GM23338 (cell line): Measurements from ENCODE around the gene KIAA1217. TPM values are rescaled to one million over a fixed set of nuclear protein-coding genes. Genes with fewer than 3 reads are reported as not detected.

Experiments
- ATAC-seq: fragments of 200-7000 bp; cut with Tn5 transposase; 3 replicates; pipeline ENCODE4 v1.9.1; 2020
- DNase-seq: peaks from one replicate; pipeline ENCODE4 v3.0.0-alpha.2; 2015; ENCODE audit warnings: low spot score
- H2AFZ ChIP-seq: fragments of 200-600 bp; sonication (generic); 2 replicates; pipeline ENCODE4 v1.8.0; 2016; ENCODE audit warnings: antibody characterized with exemption, mild to moderate bottlenecking, moderate library complexity
- H3F3A ChIP-seq: fragments of 200-600 bp; sonication (generic); replicated peaks from 2 replicates; pipeline ENCODE4 v1.8.0; 2017; ENCODE audit warnings: antibody characterized with exemption, mixed run types, low read depth
- H3K27ac ChIP-seq: fragments of 200-600 bp; sonication (generic); 2 replicates; pipeline ENCODE4 v1.6.1; 2016; ENCODE audit warnings: low read depth
- H3K27me3 ChIP-seq: fragments of 200-600 bp; sonication (generic); 2 replicates; pipeline ENCODE4 v1.8.0; 2016; ENCODE audit warnings: mild to moderate bottlenecking, mixed run types, moderate library complexity; ENCODE audit not compliant: insufficient read depth
- H3K36me3 ChIP-seq: fragments of 200-600 bp; sonication (generic); 2 replicates; pipeline ENCODE4 v1.8.0; 2016; ENCODE audit warnings: mild to moderate bottlenecking; ENCODE audit not compliant: insufficient read depth
- H3K4me1 ChIP-seq: fragments of 200-600 bp; sonication (generic); 2 replicates; pipeline ENCODE4 v1.8.0; 2016; ENCODE audit warnings: mild to moderate bottlenecking, moderate library complexity; ENCODE audit not compliant: insufficient read depth
- H3K4me2 ChIP-seq: fragments of 200-600 bp; sonication (generic); 2 replicates; pipeline ENCODE4 v1.7.1; 2017; ENCODE audit warnings: mixed run types
- H3K4me3 ChIP-seq: fragments of 200-600 bp; sonication (generic); 2 replicates; pipeline ENCODE4 v1.6.1; 2016; ENCODE audit warnings: mixed run types
- H3K79me2 ChIP-seq: fragments of 200-600 bp; sonication (generic); replicated peaks from 2 replicates; pipeline ENCODE4 v1.8.0; 2017; ENCODE audit warnings: mild to moderate bottlenecking; ENCODE audit not compliant: insufficient read depth
- H3K9me2 ChIP-seq: fragments of 200-600 bp; sonication (generic); 2 replicates; pipeline ENCODE4 v1.8.0; 2017; ENCODE audit not compliant: insufficient read depth
- H4K20me1 ChIP-seq: fragments of 200-600 bp; sonication (generic); replicated peaks from 2 replicates; pipeline ENCODE4 v1.8.0; 2017; ENCODE audit warnings: mild to moderate bottlenecking; ENCODE audit not compliant: insufficient read depth
- H3K27ac Mint-ChIP-seq: 2 replicates; pipeline ENCODE4 v1.8.0; 2020; ENCODE audit warnings: inconsistent platforms, mild to moderate bottlenecking, moderate library complexity, mixed read lengths
- H3K27me3 Mint-ChIP-seq: 3 replicates; pipeline ENCODE4 v1.8.0; 2022; ENCODE audit warnings: low read depth, mild to moderate bottlenecking, moderate library complexity, mixed read lengths, inconsistent platforms; ENCODE audit not compliant: insufficient read depth, poor library complexity
- H3K36me3 Mint-ChIP-seq: 3 replicates; pipeline ENCODE4 v1.8.0; 2021; ENCODE audit warnings: low read depth, mild to moderate bottlenecking, inconsistent platforms, moderate library complexity, mixed read lengths
- H3K4me1 Mint-ChIP-seq: 3 replicates; pipeline ENCODE4 v1.8.0; 2020; ENCODE audit warnings: mild to moderate bottlenecking, inconsistent platforms, mixed read lengths
- H3K4me3 Mint-ChIP-seq: 3 replicates; pipeline ENCODE4 v1.8.0; 2021; ENCODE audit warnings: moderate library complexity, mild to moderate bottlenecking, inconsistent platforms, mixed read lengths
- H3K9me3 Mint-ChIP-seq: 3 replicates; pipeline ENCODE4 v1.8.0; 2020; ENCODE audit warnings: moderate library complexity, mild to moderate bottlenecking, inconsistent platforms, mixed read lengths
- CREB1 ChIP-seq: fragments of 250-450 bp; sonication (Bioruptor Pico); IDR thresholded peaks from 2 replicates; pipeline ENCODE4 v1.5.0; 2020; ENCODE audit warnings: low read depth, mild to moderate bottlenecking, moderate library complexity
- ETS1 ChIP-seq: IDR thresholded peaks from 2 replicates; pipeline ENCODE4 v1.6.1; 2016; ENCODE audit warnings: antibody characterized with exemption
- EZH2 ChIP-seq: fragments of 200-600 bp; sonication (generic); IDR thresholded peaks from one replicate; pipeline ENCODE4 v1.8.0; 2017; ENCODE audit warnings: antibody characterized with exemption, mild to moderate bottlenecking, low read depth; ENCODE audit not compliant: unreplicated experiment
- NANOG ChIP-seq: IDR thresholded peaks from 2 replicates; pipeline ENCODE4 v1.6.1; 2016; ENCODE audit warnings: antibody characterized with exemption, borderline replicate concordance
- STAT1 ChIP-seq: IDR thresholded peaks from one replicate; pipeline ENCODE4 v1.6.1; 2016; ENCODE audit warnings: antibody characterized with exemption; ENCODE audit not compliant: unreplicated experiment
- ZNF331 ChIP-seq: fragments of 250-450 bp; sonication (Bioruptor Pico); IDR thresholded peaks from 2 replicates; pipeline ENCODE4 v1.5.0; 2020; ENCODE audit warnings: low read depth, mild to moderate bottlenecking, moderate library complexity
- ZNF462 ChIP-seq: fragments of 250-450 bp; sonication (Bioruptor Pico); IDR thresholded peaks from 2 replicates; pipeline ENCODE4 v1.5.0; 2020; ENCODE audit warnings: mild to moderate bottlenecking, moderate library complexity
- polyA plus RNA-seq: library from polyadenylated mRNA; unstranded; fragments of >200 nt; fragmentation: Nextera tagmentation; extraction: Ambion mirVana; gene quantifications from 2 replicates; pipeline ENCODE4 v1.2.1, GENCODE V29; 2016
- total RNA-seq: library from RNA; depleted of rRNA; stranded (reverse); fragments of >200 nt; shearing (Covaris generic); gene quantifications from 2 replicates; pipeline ENCODE4 v1.2.3, GENCODE V29; 2014
- TF ChIP-seq, protein P1 (sequence below), 2 experiments: fragments of 200-600 bp in 1 of 2; sonication (generic) in 1 of 2; conservative IDR thresholded peaks; 2 replicates each; pipeline versions ENCODE4 v1.5.1 to v1.6.1; 2016 to 2017; ENCODE audit warnings: antibody characterized with exemption in 2 of 2, low read depth in 2 of 2, mild to moderate bottlenecking in 2 of 2, moderate library complexity in 1 of 2

Gene KIAA1217
- total and polyA plus RNA-seq, 2 experiments from 2014 or later, result 6.4 to 9.1 TPM

DNA sequence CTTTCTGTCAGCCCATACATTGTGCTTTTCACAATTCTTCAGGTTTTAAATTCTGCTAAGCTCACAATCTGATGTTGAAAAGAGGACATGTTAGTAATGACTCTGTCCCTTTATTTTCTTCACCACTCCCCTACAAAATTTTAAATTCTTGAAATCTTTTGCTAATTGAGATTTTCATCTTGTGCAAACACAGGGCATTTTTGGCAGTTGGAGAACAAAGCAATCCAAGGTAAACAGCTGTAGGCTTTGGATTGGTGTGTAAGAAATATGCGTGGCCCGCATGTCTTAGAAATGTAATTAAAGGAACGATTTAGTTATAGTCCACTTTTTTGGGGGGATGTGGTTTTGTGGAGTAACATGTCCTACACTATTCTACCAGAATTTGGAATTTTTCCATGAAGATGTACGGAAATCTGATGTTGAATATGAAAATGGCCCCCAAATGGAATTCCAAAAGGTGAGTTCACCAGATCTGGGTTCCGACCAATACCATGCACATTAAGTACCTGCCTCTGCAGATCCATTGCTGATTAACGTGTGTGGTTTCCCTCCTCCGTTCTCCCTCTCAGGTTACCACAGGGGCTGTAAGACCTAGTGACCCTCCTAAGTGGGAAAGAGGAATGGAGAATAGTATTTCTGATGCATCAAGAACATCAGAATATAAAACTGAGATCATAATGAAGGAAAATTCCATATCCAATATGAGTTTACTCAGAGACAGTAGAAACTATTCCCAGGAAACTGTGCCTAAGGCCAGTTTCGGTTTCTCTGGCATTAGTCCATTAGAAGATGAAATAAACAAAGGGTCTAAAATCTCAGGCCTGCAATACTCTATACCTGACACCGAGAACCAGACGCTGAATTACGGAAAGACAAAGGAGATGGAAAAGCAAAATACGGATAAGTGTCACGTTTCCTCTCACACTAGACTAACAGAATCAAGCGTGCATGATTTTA is 333.7 kb downstream of the KIAA1217 start:
- H3K9me3 Mint-ChIP-seq, result no peaks in the 10 kb centered on the region
- ATAC-seq, result no peak
- no peak overlapping the region for H3K4me3 Mint-ChIP-seq
- no peak overlapping the region for H2AFZ ChIP-seq
- no peaks in the 10 kb centered on the region for H4K20me1 ChIP-seq
- no peaks in the 10 kb centered on the region for H3F3A ChIP-seq
- no peak overlapping the region for H3K4me3 ChIP-seq
- H3K27me3 ChIP-seq, result no peaks in the 10 kb centered on the region
- H3K36me3 ChIP-seq, result no peaks in the 10 kb centered on the region
- no peaks in the 10 kb centered on the region for H3K9me2 ChIP-seq
- no peaks in the 10 kb centered on the region for H3K4me1 Mint-ChIP-seq
- no peak overlapping the region for H3K27ac Mint-ChIP-seq
- peaks cover 4% of the 10 kb centered on the region for H3K27me3 Mint-ChIP-seq
- peaks cover 15% of the 10 kb centered on the region; the same call in 2 of the 3 replicates for H3K36me3 Mint-ChIP-seq
- H3K4me2 ChIP-seq, result no peak overlapping the region
- H3K4me1 ChIP-seq, result no peaks in the 10 kb centered on the region
- DNase-seq, result no peak
- TF ChIP-seq NANOG (no peak), EZH2 (no peak)
- TF ChIP-seq, protein P1, sequence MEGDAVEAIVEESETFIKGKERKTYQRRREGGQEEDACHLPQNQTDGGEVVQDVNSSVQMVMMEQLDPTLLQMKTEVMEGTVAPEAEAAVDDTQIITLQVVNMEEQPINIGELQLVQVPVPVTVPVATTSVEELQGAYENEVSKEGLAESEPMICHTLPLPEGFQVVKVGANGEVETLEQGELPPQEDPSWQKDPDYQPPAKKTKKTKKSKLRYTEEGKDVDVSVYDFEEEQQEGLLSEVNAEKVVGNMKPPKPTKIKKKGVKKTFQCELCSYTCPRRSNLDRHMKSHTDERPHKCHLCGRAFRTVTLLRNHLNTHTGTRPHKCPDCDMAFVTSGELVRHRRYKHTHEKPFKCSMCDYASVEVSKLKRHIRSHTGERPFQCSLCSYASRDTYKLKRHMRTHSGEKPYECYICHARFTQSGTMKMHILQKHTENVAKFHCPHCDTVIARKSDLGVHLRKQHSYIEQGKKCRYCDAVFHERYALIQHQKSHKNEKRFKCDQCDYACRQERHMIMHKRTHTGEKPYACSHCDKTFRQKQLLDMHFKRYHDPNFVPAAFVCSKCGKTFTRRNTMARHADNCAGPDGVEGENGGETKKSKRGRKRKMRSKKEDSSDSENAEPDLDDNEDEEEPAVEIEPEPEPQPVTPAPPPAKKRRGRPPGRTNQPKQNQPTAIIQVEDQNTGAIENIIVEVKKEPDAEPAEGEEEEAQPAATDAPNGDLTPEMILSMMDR (conservative IDR thresholded peaks at IDR 0.05; ENCODE audit: low read depth in 2 of 2), result no peak
- H3K79me2 ChIP-seq, result no peaks in the 10 kb centered on the region
- H3K27ac ChIP-seq, result no peak overlapping the region

DNA sequence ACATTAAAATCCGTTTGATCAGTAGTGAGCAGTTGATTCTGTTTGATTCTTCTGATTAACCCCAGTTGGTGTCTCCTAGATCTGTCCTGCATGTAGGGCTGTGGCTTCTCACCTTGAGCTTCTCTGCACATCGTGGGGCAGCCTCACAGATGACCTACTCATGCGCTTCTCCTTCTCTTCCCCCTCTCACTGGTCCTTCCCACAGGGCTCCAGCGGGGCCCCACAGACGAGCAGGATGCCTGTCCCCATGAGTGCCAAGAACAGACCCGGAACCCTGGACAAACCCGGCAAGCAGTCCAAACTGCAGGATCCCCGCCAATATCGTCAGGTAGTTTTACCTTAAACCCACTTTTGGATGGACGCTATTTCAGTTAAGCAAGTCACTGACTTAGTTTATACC is 335.8 kb downstream of the KIAA1217 start:
- H3K36me3 Mint-ChIP-seq, result peaks cover 11% of the 10 kb centered on the region; the same call in 2 of the 3 replicates
- Histone ChIP-seq H3K36me3 (no peaks in the 10 kb centered on the region), H3K27me3 (no peaks in the 10 kb centered on the region), H2AFZ (no peak overlapping the region), H3K4me1 (no peaks in the 10 kb centered on the region), H3K4me3 (no peak overlapping the region), H3K4me2 (no peak overlapping the region), H3K79me2 (no peaks in the 10 kb centered on the region), H4K20me1 (no peaks in the 10 kb centered on the region), H3K9me2 (no peaks in the 10 kb centered on the region), H3K27ac (no peak overlapping the region), H3F3A (no peaks in the 10 kb centered on the region)
- H3K4me3 Mint-ChIP-seq, result no peak overlapping the region
- ATAC-seq, result no peak
- no peaks in the 10 kb centered on the region for H3K9me3 Mint-ChIP-seq
- peaks cover 4% of the 10 kb centered on the region for H3K27me3 Mint-ChIP-seq
- no peak for DNase-seq
- H3K4me1 Mint-ChIP-seq, result no peaks in the 10 kb centered on the region
- no peak overlapping the region for H3K27ac Mint-ChIP-seq
- TF ChIP-seq CREB1 (CRISPR knock-in tag), result no peak
- no peak for TF ChIP-seq STAT1
- no peak for TF ChIP-seq NANOG
- no peak for TF ChIP-seq EZH2
- no peak for TF ChIP-seq ZNF331 (CRISPR knock-in tag)
- TF ChIP-seq, protein P1 (conservative IDR thresholded peaks at IDR 0.05; ENCODE audit: low read depth in 2 of 2), result no peak
- no peak for TF ChIP-seq ZNF462 (CRISPR knock-in tag)
- TF ChIP-seq ETS1, result no peak
